HK-2 (cell line): Measurements from ENCODE around the gene LITAF.
"Not testable (repeated sequence)": the region's sequence is repeated elsewhere in the genome, so short reads cannot be mapped to it uniquely, and the experiment has no call there.

ENCODE experiments used
- DNase-seq: peaks from one replicate; pipeline ENCODE4 v3.0.0-alpha.2; 2018; ENCODE audit not compliant: unreplicated experiment

The LITAF gene

GRCh38 chr16:11621539-11621919, 34.8 kb upstream of the LITAF start:
- DNase-seq: no peak

GRCh38 chr16:11620243-11621003, 33.7 kb upstream of the LITAF start:
- DNase-seq: no peak

GRCh38 chr16:11619327-11619851, 32.7 kb upstream of the LITAF start:
- DNase-seq: no peak

GRCh38 chr16:11618107-11618717, 31.5 kb upstream of the LITAF start:
- no peak for DNase-seq

GRCh38 chr16:11615748-11616447, 29.2 kb upstream of the LITAF start:
- DNase-seq: no peak

- DNase-seq: no peak
These were observed 28.0 kb upstream of the LITAF start for GRCh38 chr16:11614587-11615175.

- DNase-seq: no peak
These were observed 26.9 kb upstream of the LITAF start for GRCh38 chr16:11613381-11614303.

GRCh38 chr16:11612665-11613025, 25.9 kb upstream of the LITAF start:
- no peak for DNase-seq

- DNase-seq: peak; percentile 87
These were observed 25.3 kb upstream of the LITAF start for GRCh38 chr16:11611871-11612664.

GRCh38 chr16:11610580-11610979, 23.9 kb upstream of the LITAF start:
- DNase-seq: no peak

GRCh38 chr16:11610121-11610505, 23.4 kb upstream of the LITAF start:
- no peak for DNase-seq

- peak; percentile 77 for DNase-seq
These were observed 22.9 kb upstream of the LITAF start for GRCh38 chr16:11609474-11610120.

GRCh38 chr16:11605891-11606290, 19.2 kb upstream of the LITAF start:
- DNase-seq: no peak

GRCh38 chr16:11605564-11605886, 18.8 kb upstream of the LITAF start:
- DNase-seq: no peak

- no peak for DNase-seq
These were observed 18.3 kb upstream of the LITAF start for GRCh38 chr16:11604783-11605563.

GRCh38 chr16:11604296-11604695, 17.6 kb upstream of the LITAF start:
- not testable (repeated sequence) for DNase-seq

GRCh38 chr16:11603331-11603750, 16.6 kb upstream of the LITAF start:
- no peak for DNase-seq

GRCh38 chr16:11602321-11602720, 15.6 kb upstream of the LITAF start:
- no peak for DNase-seq

- no peak for DNase-seq
These were observed 15.2 kb upstream of the LITAF start for GRCh38 chr16:11601911-11602310.
